Measurements from ENCODE around the gene CCDC178.

The CCDC178 gene

GRCh38 chr18:33288082-33288716 is 152.3 kb downstream of the CCDC178 start:
- Histone ChIP-seq H3K27me3 (ENCODE audit: insufficient read depth, low read length) (no peaks in the 10 kb centered on the region), H3K27ac (ENCODE audit: low read depth, low read length) (no peak overlapping the region), H3K36me3 (ENCODE audit: insufficient read depth, low read length) (no peaks in the 10 kb centered on the region), H3K4me1 (ENCODE audit: insufficient read depth, low read length) (no peaks in the 10 kb centered on the region), H3K9ac (ENCODE audit: low read depth, low read length) (no peak overlapping the region), H3K4me3 (ENCODE audit: low read length) (no peak overlapping the region), H3K9me3 (ENCODE audit: insufficient read depth, low read depth, low read length) (no peaks in the 10 kb centered on the region)
- 68% methylated on average over 1 of the region's 3 CpGs for WGBS

GRCh38 chr18:33282709-33283333 is 157.7 kb downstream of the CCDC178 start:
- H3K9me3 ChIP-seq (ENCODE audit: insufficient read depth, low read depth, low read length) = no peaks in the 10 kb centered on the region
- H3K4me3 ChIP-seq (ENCODE audit: low read length) = no peak overlapping the region
- no peak overlapping the region for H3K9ac ChIP-seq (ENCODE audit: low read depth, low read length)
- H3K27ac ChIP-seq (ENCODE audit: low read depth, low read length) = no peak overlapping the region
- WGBS = 95% methylated on average over 6 of the region's 6 CpGs
- H3K4me1 ChIP-seq (ENCODE audit: insufficient read depth, low read length) = 0 out of 2 replicates have a peak, but pooled peaks cover under 1% of the 10 kb centered on the region
- H3K27me3 ChIP-seq (ENCODE audit: insufficient read depth, low read length) = no peaks in the 10 kb centered on the region
- H3K36me3 ChIP-seq (ENCODE audit: insufficient read depth, low read length) = no peaks in the 10 kb centered on the region

- WGBS = 95% methylated on average over 7 of the region's 7 CpGs
- H3K27me3 ChIP-seq (ENCODE audit: insufficient read depth, low read length) = no peaks in the 10 kb centered on the region
- no peaks in the 10 kb centered on the region for H3K36me3 ChIP-seq (ENCODE audit: insufficient read depth, low read length)
- no peak overlapping the region for H3K9ac ChIP-seq (ENCODE audit: low read depth, low read length)
- no peak overlapping the region for H3K4me3 ChIP-seq (ENCODE audit: low read length)
- peaks cover 7% of the 10 kb centered on the region; the same call in 1 of the 2 replicates for H3K4me1 ChIP-seq (ENCODE audit: insufficient read depth, low read length)
- H3K27ac ChIP-seq (ENCODE audit: low read depth, low read length) = no peak overlapping the region
- H3K9me3 ChIP-seq (ENCODE audit: insufficient read depth, low read depth, low read length) = no peaks in the 10 kb centered on the region
Measured at GRCh38 chr18:33282142-33282541, 158.4 kb downstream of the CCDC178 start.

GRCh38 chr18:33277431-33277830 is 163.1 kb downstream of the CCDC178 start:
- H3K4me3 ChIP-seq (ENCODE audit: low read length) = no peak overlapping the region
- H3K27ac ChIP-seq (ENCODE audit: low read depth, low read length) = no peak overlapping the region
- no peak overlapping the region for H3K9ac ChIP-seq (ENCODE audit: low read depth, low read length)
- H3K9me3 ChIP-seq (ENCODE audit: insufficient read depth, low read depth, low read length) = no peaks in the 10 kb centered on the region
- H3K36me3 ChIP-seq (ENCODE audit: insufficient read depth, low read length) = no peaks in the 10 kb centered on the region
- H3K27me3 ChIP-seq (ENCODE audit: insufficient read depth, low read length) = no peaks in the 10 kb centered on the region
- peaks cover 10% of the 10 kb centered on the region; the same call in 1 of the 2 replicates for H3K4me1 ChIP-seq (ENCODE audit: insufficient read depth, low read length)

GRCh38 chr18:33275843-33276242 is 164.7 kb downstream of the CCDC178 start:
- Histone ChIP-seq H3K27me3 (ENCODE audit: insufficient read depth, low read length) (no peaks in the 10 kb centered on the region), H3K36me3 (ENCODE audit: insufficient read depth, low read length) (no peaks in the 10 kb centered on the region), H3K4me1 (ENCODE audit: insufficient read depth, low read length) (peaks cover 10% of the 10 kb centered on the region; the same call in 1 of the 2 replicates), H3K27ac (ENCODE audit: low read depth, low read length) (no peak overlapping the region), H3K4me3 (ENCODE audit: low read length) (no peak overlapping the region), H3K9ac (ENCODE audit: low read depth, low read length) (no peak overlapping the region), H3K9me3 (ENCODE audit: insufficient read depth, low read depth, low read length) (no peaks in the 10 kb centered on the region)

GRCh38 chr18:33270297-33270696 is 170.2 kb downstream of the CCDC178 start:
- Histone ChIP-seq H3K9ac (ENCODE audit: low read depth, low read length) (no peak overlapping the region), H3K36me3 (ENCODE audit: insufficient read depth, low read length) (no peaks in the 10 kb centered on the region), H3K4me1 (ENCODE audit: insufficient read depth, low read length) (peaks cover 17% of the 10 kb centered on the region), H3K27me3 (ENCODE audit: insufficient read depth, low read length) (no peaks in the 10 kb centered on the region), H3K4me3 (ENCODE audit: low read length) (no peak overlapping the region), H3K27ac (ENCODE audit: low read depth, low read length) (no peak overlapping the region), H3K9me3 (ENCODE audit: insufficient read depth, low read depth, low read length) (no peaks in the 10 kb centered on the region)
- WGBS = 84% methylated on average over 1 of the region's 1 CpG

- Histone ChIP-seq H3K4me3 (ENCODE audit: low read length) (no peak overlapping the region), H3K9me3 (ENCODE audit: insufficient read depth, low read depth, low read length) (no peaks in the 10 kb centered on the region), H3K27ac (ENCODE audit: low read depth, low read length) (0 out of 2 replicates have a peak overlapping the region, but pooled peaks have one; percentile 1), H3K27me3 (ENCODE audit: insufficient read depth, low read length) (no peaks in the 10 kb centered on the region), H3K4me1 (ENCODE audit: insufficient read depth, low read length) (peaks cover 22% of the 10 kb centered on the region), H3K9ac (ENCODE audit: low read depth, low read length) (no peak overlapping the region), H3K36me3 (ENCODE audit: insufficient read depth, low read length) (no peaks in the 10 kb centered on the region)
- WGBS = 25% methylated on average over 2 of the region's 2 CpGs
Measured at GRCh38 chr18:33269223-33269622, 171.3 kb downstream of the CCDC178 start.

- WGBS = 80% methylated on average over 1 of the region's 1 CpG
- Histone ChIP-seq H3K4me1 (ENCODE audit: insufficient read depth, low read length) (peaks cover 15% of the 10 kb centered on the region), H3K9me3 (ENCODE audit: insufficient read depth, low read depth, low read length) (no peaks in the 10 kb centered on the region), H3K27me3 (ENCODE audit: insufficient read depth, low read length) (no peaks in the 10 kb centered on the region), H3K9ac (ENCODE audit: low read depth, low read length) (no peak overlapping the region), H3K4me3 (ENCODE audit: low read length) (no peak overlapping the region), H3K27ac (ENCODE audit: low read depth, low read length) (no peak overlapping the region), H3K36me3 (ENCODE audit: insufficient read depth, low read length) (no peaks in the 10 kb centered on the region)
Measured at GRCh38 chr18:33264566-33264965, 176.0 kb downstream of the CCDC178 start.

GRCh38 chr18:33239298-33239697 is 201.2 kb downstream of the CCDC178 start:
- no peaks in the 10 kb centered on the region for H3K36me3 ChIP-seq (ENCODE audit: insufficient read depth, low read length)
- WGBS = 86% methylated on average over 1 of the region's 1 CpG

GRCh38 chr18:33232318-33232626 is 208.2 kb downstream of the CCDC178 start:
- 0 out of 2 replicates have a peak overlapping the region, but pooled peaks have one; percentile 10 for H3K27ac ChIP-seq (ENCODE audit: low read depth, low read length)
- H3K4me1 ChIP-seq (ENCODE audit: insufficient read depth, low read length) = peaks cover 4% of the 10 kb centered on the region; the same call in 1 of the 2 replicates
- H3K36me3 ChIP-seq (ENCODE audit: insufficient read depth, low read length) = no peaks in the 10 kb centered on the region
- no peak overlapping the region for H3K4me3 ChIP-seq (ENCODE audit: low read length)
- H3K9me3 ChIP-seq (ENCODE audit: insufficient read depth, low read depth, low read length) = no peaks in the 10 kb centered on the region
- no peak overlapping the region; the same call in 1 of the 2 replicates for H3K9ac ChIP-seq (ENCODE audit: low read depth, low read length)
- H3K27me3 ChIP-seq (ENCODE audit: insufficient read depth, low read length) = no peaks in the 10 kb centered on the region

More at GRCh38 chr18:33239298-33239697, 201.2 kb downstream of the CCDC178 start:
- H3K9ac ChIP-seq (ENCODE audit: low read depth, low read length) = no peak overlapping the region
- H3K4me3 ChIP-seq (ENCODE audit: low read length) = no peak overlapping the region
- H3K27me3 ChIP-seq (ENCODE audit: insufficient read depth, low read length) = no peaks in the 10 kb centered on the region
- H3K27ac ChIP-seq (ENCODE audit: low read depth, low read length) = no peak overlapping the region
- H3K4me1 ChIP-seq (ENCODE audit: insufficient read depth, low read length) = no peaks in the 10 kb centered on the region
- H3K9me3 ChIP-seq (ENCODE audit: insufficient read depth, low read depth, low read length) = no peaks in the 10 kb centered on the region

- H3K27me3 ChIP-seq (ENCODE audit: insufficient read depth, low read length) = no peaks in the 10 kb centered on the region
- WGBS = 53% methylated on average over 6 of the region's 6 CpGs
- no peaks in the 10 kb centered on the region for H3K9me3 ChIP-seq (ENCODE audit: insufficient read depth, low read depth, low read length)
Measured at GRCh38 chr18:33231474-33232317, 208.8 kb downstream of the CCDC178 start.

More at GRCh38 chr18:33231474-33232317, 208.8 kb downstream of the CCDC178 start:
- Histone ChIP-seq H3K9ac (ENCODE audit: low read depth, low read length) (no peak overlapping the region), H3K27ac (ENCODE audit: low read depth, low read length) (no peak overlapping the region), H3K4me1 (ENCODE audit: insufficient read depth, low read length) (peaks cover 4% of the 10 kb centered on the region; the same call in 1 of the 2 replicates), H3K4me3 (ENCODE audit: low read length) (no peak overlapping the region), H3K36me3 (ENCODE audit: insufficient read depth, low read length) (no peaks in the 10 kb centered on the region)
